ENCODE data around the gene PBRM1. TPM values are rescaled to one million over a fixed set of nuclear protein-coding genes. Genes with fewer than 3 reads are reported as not detected.

PBRM1 gene
- total and polyA plus RNA-seq, 2 of the 8 experiments (the other 6 are each of a cell fraction or from before 2014, with no cell fraction given) = 19.3 to 65.8 TPM

DNA sequence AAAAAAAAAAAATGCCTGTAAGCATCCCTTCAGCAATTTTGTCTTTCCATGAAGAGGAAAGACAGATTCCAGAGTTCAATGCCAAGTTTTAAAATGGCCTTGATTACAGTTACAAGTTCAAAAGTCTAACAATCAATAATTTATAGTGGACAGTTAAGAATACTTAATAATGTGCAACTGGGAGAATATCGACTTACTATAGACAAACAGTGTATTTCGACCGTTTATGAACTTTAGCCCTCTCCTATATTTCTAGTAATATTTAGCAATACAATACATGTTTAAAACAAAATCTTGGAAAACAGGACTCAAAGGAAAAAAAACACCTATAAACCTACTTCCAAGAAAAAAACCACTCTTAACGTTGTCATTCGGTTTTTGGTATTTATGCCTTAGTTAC is 1.5 kb downstream of the PBRM1 start:
- POLR2A ChIA-PET (ENCODE audit: partially characterized antibody) = interaction anchor here (0.6 to 16.2 kb wide), 4 partner anchors 19 to 444 kb away, joined by 3 to 347 read pairs (median 54); partner anchors contain the start of genes GLT8D1 and SPCS1
- no peak overlapping the region for H3K27ac ChIP-seq (ENCODE audit: low read depth, low read length)

More for the DNA sequence above, 1.5 kb downstream of the PBRM1 start:
- Histone ChIP-seq H2BK120ac (replicated peaks; ENCODE audit: low read depth, low read length) (no peak overlapping the region), H2AFZ (ENCODE audit: low read length) (no peak overlapping the region), H3K56ac (replicated peaks; ENCODE audit: insufficient read length, low read depth, low read length) (no peak overlapping the region), H3K36me3 (ENCODE audit: control insufficient read depth in 2 of 4, insufficient read depth in 4 of 4, low read length in 3 of 4) (peaks cover 20 to 35% (median 24%) of the 10 kb centered on the region in 4 experiments), H3K4me1 (replicated peaks in 1 of 4; ENCODE audit: control insufficient read depth in 3 of 4, insufficient read depth in 4 of 4, low read length in 3 of 4) (peaks cover 0 to 2% (median under 1%) of the 10 kb centered on the region in 4 experiments; a peak in 3 of 7 replicates), H4K91ac (replicated peaks; ENCODE audit: insufficient read length, low read length) (no peak overlapping the region), H3K79me1 (ENCODE audit: low read depth, low read length) (peaks cover 5% of the 10 kb centered on the region; the same call in 1 of the 2 replicates), H3K14ac (ENCODE audit: insufficient read length) (no peak overlapping the region), H3K4ac (replicated peaks; ENCODE audit: insufficient read length, low read depth, low read length) (no peak overlapping the region), H3K23ac (ENCODE audit: insufficient read length) (no peak overlapping the region), H2BK20ac (ENCODE audit: low read length) (no peak overlapping the region), H3K27me3 (replicated peaks in 1 of 4; ENCODE audit: control insufficient read depth in 3 of 4, extremely low read depth in 1 of 4, insufficient read depth in 3 of 4, low read length in 3 of 4) (no peaks in the 10 kb centered on the region), H4K8ac (ENCODE audit: extremely low read depth, insufficient read depth, low read length) (no peak overlapping the region), H3K4me2 (ENCODE audit: insufficient read depth in 1 of 2, low read depth in 2 of 2, low read length in 2 of 2) (peak overlapping the region in 1 of 2 experiments; percentile 60; a peak in 1 of 4 replicates), H3K23me2 (ENCODE audit: low read depth, low read length) (no peaks in the 10 kb centered on the region), H2BK5ac (ENCODE audit: low read depth, low read length) (no peak overlapping the region), H4K5ac (ENCODE audit: insufficient read length, low read depth, low read length) (no peak overlapping the region), H3K4me3 (ENCODE audit: extremely low read depth in 1 of 4, insufficient read depth in 2 of 4, low read depth in 3 of 4, low read length in 4 of 4) (peak overlapping the region in 1 of 4 experiments; percentile 93; a peak in 2 of 8 replicates), H2AK5ac (ENCODE audit: low read depth, low read length) (no peak overlapping the region), H4K20me1 (replicated peaks in 1 of 2; ENCODE audit: control insufficient read depth in 1 of 2, insufficient read depth in 2 of 2, low read length in 2 of 2) (peaks cover 0 to 3% of the 10 kb centered on the region in 2 experiments), H3K79me2 (ENCODE audit: control insufficient read depth in 1 of 2, insufficient read depth in 2 of 2, low read length in 2 of 2) (peaks cover 9 to 84% of the 10 kb centered on the region in 2 experiments), H3K9ac (replicated peaks in 1 of 4; ENCODE audit: extremely low read depth in 1 of 4, low read depth in 3 of 4, low read length in 3 of 4) (no peak overlapping the region), H2BK15ac (ENCODE audit: low read length) (no peak overlapping the region), H3K9me3 (ENCODE audit: insufficient read depth in 2 of 2, low read depth in 1 of 2, low read length in 1 of 2) (no peaks in the 10 kb centered on the region), H3K18ac (ENCODE audit: extremely low read depth, low read length) (no peak overlapping the region), H2BK12ac (ENCODE audit: low read depth, low read length) (no peak overlapping the region)
- CTCF ChIA-PET (ENCODE audit: partially characterized antibody) = no interaction called here
- no peak for FAIRE-seq
- 88% methylated on average over 5 of the region's 5 CpGs; no CpG with 5 or more reads in 1 of the 2 experiments for WGBS, 2 experiments (ENCODE audit: extremely low coverage in 1 of 2, insufficient coverage in 1 of 2, insufficient read length in 1 of 2, insufficient replicate concordance in 2 of 2, low coverage in 1 of 2, low lambda C conversion rate in 2 of 2, missing lambda C conversion rate in 1 of 2)
- no peak for TF ChIP-seq MAFK (IDR thresholded peaks at IDR 0.05; ENCODE audit: low read depth, low read length)
- TF ChIP-seq NANOG (IDR thresholded peaks at IDR 0.05; ENCODE audit: insufficient read depth, low read depth, low read length, poor library complexity, severe bottlenecking) = no peak
- TF ChIP-seq CTBP2 (IDR thresholded peaks at IDR 0.05; ENCODE audit: borderline replicate concordance, insufficient read depth, insufficient read length, low read length) = no peak
- TF ChIP-seq, protein P1, sequence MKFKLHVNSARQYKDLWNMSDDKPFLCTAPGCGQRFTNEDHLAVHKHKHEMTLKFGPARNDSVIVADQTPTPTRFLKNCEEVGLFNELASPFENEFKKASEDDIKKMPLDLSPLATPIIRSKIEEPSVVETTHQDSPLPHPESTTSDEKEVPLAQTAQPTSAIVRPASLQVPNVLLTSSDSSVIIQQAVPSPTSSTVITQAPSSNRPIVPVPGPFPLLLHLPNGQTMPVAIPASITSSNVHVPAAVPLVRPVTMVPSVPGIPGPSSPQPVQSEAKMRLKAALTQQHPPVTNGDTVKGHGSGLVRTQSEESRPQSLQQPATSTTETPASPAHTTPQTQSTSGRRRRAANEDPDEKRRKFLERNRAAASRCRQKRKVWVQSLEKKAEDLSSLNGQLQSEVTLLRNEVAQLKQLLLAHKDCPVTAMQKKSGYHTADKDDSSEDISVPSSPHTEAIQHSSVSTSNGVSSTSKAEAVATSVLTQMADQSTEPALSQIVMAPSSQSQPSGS (IDR thresholded peaks at IDR 0.05; ENCODE audit: low read length) = no peak
- TF ChIP-seq, protein P2, sequence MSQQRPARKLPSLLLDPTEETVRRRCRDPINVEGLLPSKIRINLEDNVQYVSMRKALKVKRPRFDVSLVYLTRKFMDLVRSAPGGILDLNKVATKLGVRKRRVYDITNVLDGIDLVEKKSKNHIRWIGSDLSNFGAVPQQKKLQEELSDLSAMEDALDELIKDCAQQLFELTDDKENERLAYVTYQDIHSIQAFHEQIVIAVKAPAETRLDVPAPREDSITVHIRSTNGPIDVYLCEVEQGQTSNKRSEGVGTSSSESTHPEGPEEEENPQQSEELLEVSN (IDR thresholded peaks at IDR 0.05) = no peak
- no peak for TF ChIP-seq HDAC6 (IDR thresholded peaks at IDR 0.05; ENCODE audit: low read depth, low read length)
- DNase-seq (ENCODE audit: low read depth in 1 of 2, low spot score in 2 of 2) = no peak

Measured in H1 (cell line).